Left lung (tissue), 10 donors: ENCODE measurements around the gene JMJD7. TPM values are rescaled to one million over a fixed set of nuclear protein-coding genes. Genes with fewer than 3 reads are reported as not detected.

Experiments
- ATAC-seq: fragments of 200-7000 bp; cut with Tn5 transposase; one replicate; pipeline ENCODE4 v1.9.1; 2020; ENCODE audit warnings: moderate library complexity
- DNase-seq, 4 donors: peaks; one replicate each; pipeline ENCODE4 v3.0.0-alpha.2; 2013 to 2020
- H3K27ac ChIP-seq, 2 donors: fragments of 200-600 bp; sonication (generic) in 1 of 2; one replicate each; pipeline versions ENCODE4 v1.5.0 to v1.8.0; 2020 to 2021
- H3K27me3 ChIP-seq, 2 donors: fragments of 200-600 bp; sonication (generic) in 1 of 2; one replicate each; pipeline versions ENCODE4 v1.5.0 to v1.8.0; 2020 to 2021
- H3K36me3 ChIP-seq, 2 donors: fragments of 200-600 bp; sonication (generic) in 1 of 2; one replicate each; pipeline versions ENCODE4 v1.5.0 to v1.8.0; 2020 to 2021
- H3K4me1 ChIP-seq, 2 donors: fragments of 200-600 bp; one replicate each; pipeline ENCODE4 v1.8.0; 2021
- H3K4me3 ChIP-seq, 2 donors: fragments of 200-600 bp; sonication (generic) in 1 of 2; one replicate each; pipeline versions ENCODE4 v1.5.0 to v1.8.0; 2020 to 2021; ENCODE audit warnings: mild to moderate bottlenecking in 1 of 2
- H3K9me3 ChIP-seq, 2 donors: fragments of 200-600 bp; sonication (generic) in 1 of 2; one replicate each; pipeline versions ENCODE4 v1.5.0 to v1.8.0; 2020 to 2021
- CTCF ChIP-seq, 2 donors: fragments of 200-600 bp; sonication (generic) in 1 of 2; IDR thresholded peaks; one replicate each; pipeline versions ENCODE4 v1.5.0 to v1.8.0; 2021; ENCODE audit warnings: antibody characterized with exemption in 2 of 2
- intact Hi-C, 2 donors: fragments of 100-400 bp; cut with DNase I; formaldehyde crosslinking; loops; one replicate each; pipeline versions ENCODE4 v1.11.2 to v1.14.2; 2022
- polyA plus RNA-seq, 6 donors: library from polyadenylated mRNA; unstranded; fragments of 120-200 nt; gene quantifications; one replicate each; pipeline ENCODE4 v1.2.1, GENCODE V29; 2013; ENCODE audit not compliant: insufficient read length in 6 of 6
- total RNA-seq, 2 donors: library from RNA; stranded (reverse); fragmentation: NEBNext Ultra II Directional; extraction: Animal tissue kit (Norgen Biotek cat#: 25700); gene quantifications; one replicate each; pipeline ENCODE4 v1.2.1, GENCODE V29; 2021
- donor health status: DM: no; HTN: yes; CAD: no.
- donor health status: DM: no; HTN: no; CAD: no.

Gene JMJD7
- total and polyA plus RNA-seq, 8 donors, result 10.2 to 26.4 (median 14.5) TPM

- Histone ChIP-seq H3K27me3 (no peaks in the 10 kb centered on the region), H3K27ac (no peak overlapping the region), H3K36me3 (peaks cover 0 to 22% of the 10 kb centered on the region in 2 donors), H3K4me1 (peaks cover 4 to 8% of the 10 kb centered on the region in 2 donors), H3K9me3 (no peaks in the 10 kb centered on the region), H3K4me3 (no peak overlapping the region)
- DNase-seq, result no peak
- intact Hi-C loops, result no loop called here
- TF ChIP-seq CTCF (IDR thresholded peaks at IDR 0.05), result no peak
- ATAC-seq, result no peak
Observed at GRCh38 chr15:41799488-41799805, 28.4 kb upstream of the JMJD7 start.

GRCh38 chr15:41801185-41801584, 26.7 kb upstream of the JMJD7 start:
- DNase-seq (no peak), ATAC-seq (no peak)
- no peak for TF ChIP-seq CTCF (IDR thresholded peaks at IDR 0.05)
- Histone ChIP-seq H3K36me3 (peaks cover 0 to 22% of the 10 kb centered on the region in 2 donors), H3K4me1 (peaks cover 4 to 6% of the 10 kb centered on the region in 2 donors), H3K4me3 (no peak overlapping the region), H3K9me3 (no peaks in the 10 kb centered on the region), H3K27me3 (no peaks in the 10 kb centered on the region), H3K27ac (no peak overlapping the region)
- intact Hi-C loops, result no loop called here

GRCh38 chr15:41801850-41802455, 25.9 kb upstream of the JMJD7 start:
- DNase-seq (no peak), ATAC-seq (no peak)
- H3K4me1 ChIP-seq, result peaks cover under 1 to 2% of the 10 kb centered on the region in 2 donors
- no peaks in the 10 kb centered on the region for H3K9me3 ChIP-seq
- H3K27me3 ChIP-seq, result no peaks in the 10 kb centered on the region
- TF ChIP-seq CTCF (IDR thresholded peaks at IDR 0.05), result no peak
- no peak overlapping the region for H3K4me3 ChIP-seq
- intact Hi-C loops, result no loop called here
- peaks cover 0 to 22% of the 10 kb centered on the region in 2 donors for H3K36me3 ChIP-seq
- H3K27ac ChIP-seq, result no peak overlapping the region

- intact Hi-C loops, result no loop called here
- Histone ChIP-seq H3K27me3 (no peaks in the 10 kb centered on the region), H3K36me3 (peaks cover 0 to 22% of the 10 kb centered on the region in 2 donors), H3K27ac (no peak overlapping the region), H3K9me3 (no peaks in the 10 kb centered on the region), H3K4me3 (no peak overlapping the region), H3K4me1 (peaks cover 0 to 4% of the 10 kb centered on the region in 2 donors)
- TF ChIP-seq CTCF (IDR thresholded peaks at IDR 0.05), result no peak
- ATAC-seq (no peak), DNase-seq (no peak)
Observed at GRCh38 chr15:41804361-41804760, 23.5 kb upstream of the JMJD7 start.

- no peak for ATAC-seq
- Histone ChIP-seq H3K27me3 (no peaks in the 10 kb centered on the region), H3K4me3 (no peak overlapping the region), H3K27ac (no peak overlapping the region), H3K4me1 (peaks cover 0 to 7% of the 10 kb centered on the region in 2 donors), H3K36me3 (peaks cover 0 to 25% of the 10 kb centered on the region in 2 donors), H3K9me3 (no peaks in the 10 kb centered on the region)
- no peak for DNase-seq
- intact Hi-C loops, result no loop called here
- TF ChIP-seq CTCF (IDR thresholded peaks at IDR 0.05), result no peak
Observed at GRCh38 chr15:41804916-41805666, 22.8 kb upstream of the JMJD7 start.
